ENCODE results near the gene ONECUT3.

- no peak for TF ChIP-seq SMAD4 (CRISPR knock-in tag; conservative IDR thresholded peaks at IDR 0.05)
- TF ChIP-seq SP2 (IDR thresholded peaks at IDR 0.05; ENCODE audit: extremely low read depth, low read depth, low read length, poor library complexity, severe bottlenecking), result no peak
- TF ChIP-seq ATF4 (CRISPR knock-in tag; IDR thresholded peaks at IDR 0.05), result no peak
- TF ChIP-seq ADNP (tag; IDR thresholded peaks at IDR 0.05), result no peak
- no peak for TF ChIP-seq HOXB6 (CRISPR knock-in tag; IDR thresholded peaks at IDR 0.05; ENCODE audit: borderline replicate concordance)
- no peak for TF ChIP-seq MXI1 (IDR thresholded peaks at IDR 0.05; ENCODE audit: low read depth, low read length)
- TF ChIP-seq ARNT (IDR thresholded peaks at IDR 0.05), result no peak
- no peak for TF ChIP-seq IRF2 (CRISPR knock-in tag; IDR thresholded peaks at IDR 0.05)
- TF ChIP-seq GATA2 (CRISPR knock-in tag; IDR thresholded peaks at IDR 0.05), result no peak
- TF ChIP-seq TAF9B (IDR thresholded peaks at IDR 0.05; ENCODE audit: partially characterized antibody), result no peak
- TF ChIP-seq NR3C1 (CRISPR knock-in tag; IDR thresholded peaks at IDR 0.05), result no peak
- no peak for TF ChIP-seq MYC (IDR thresholded peaks at IDR 0.05; ENCODE audit: low read depth, low read length)
- no peak for TF ChIP-seq MYC (CRISPR knock-in tag; IDR thresholded peaks at IDR 0.05; ENCODE audit: borderline replicate concordance, low read depth)
- no peak for TF ChIP-seq CTCF (IDR thresholded peaks at IDR 0.05 in 2 of 3, conservative IDR thresholded peaks at IDR 0.05 in 1 of 3; ENCODE audit: insufficient read depth in 2 of 3, low read depth in 1 of 3, low read length in 3 of 3)
Observed at GRCh38 chr19:1717970-1718264, 35.4 kb upstream of the ONECUT3 start.
